Stimulated activated CD8-positive, alpha-beta memory T cell treated with anti-CD3 and anti-CD28 coated beads, Interleukin-12 subunit alpha, Interleukin-12 subunit beta, amount 100 ng/mL, for 1 hour (primary cell): ENCODE results near the gene ZC3H12C.
"Not testable (repeated sequence)": the region's sequence is repeated elsewhere in the genome, so short reads cannot be mapped to it uniquely, and the experiment has no call there.

ENCODE experiments used
- DNase-seq: peaks from one replicate; pipeline ENCODE4 v3.0.0-alpha.2; 2020; ENCODE audit warnings: low read depth

The ZC3H12C gene

DNA sequence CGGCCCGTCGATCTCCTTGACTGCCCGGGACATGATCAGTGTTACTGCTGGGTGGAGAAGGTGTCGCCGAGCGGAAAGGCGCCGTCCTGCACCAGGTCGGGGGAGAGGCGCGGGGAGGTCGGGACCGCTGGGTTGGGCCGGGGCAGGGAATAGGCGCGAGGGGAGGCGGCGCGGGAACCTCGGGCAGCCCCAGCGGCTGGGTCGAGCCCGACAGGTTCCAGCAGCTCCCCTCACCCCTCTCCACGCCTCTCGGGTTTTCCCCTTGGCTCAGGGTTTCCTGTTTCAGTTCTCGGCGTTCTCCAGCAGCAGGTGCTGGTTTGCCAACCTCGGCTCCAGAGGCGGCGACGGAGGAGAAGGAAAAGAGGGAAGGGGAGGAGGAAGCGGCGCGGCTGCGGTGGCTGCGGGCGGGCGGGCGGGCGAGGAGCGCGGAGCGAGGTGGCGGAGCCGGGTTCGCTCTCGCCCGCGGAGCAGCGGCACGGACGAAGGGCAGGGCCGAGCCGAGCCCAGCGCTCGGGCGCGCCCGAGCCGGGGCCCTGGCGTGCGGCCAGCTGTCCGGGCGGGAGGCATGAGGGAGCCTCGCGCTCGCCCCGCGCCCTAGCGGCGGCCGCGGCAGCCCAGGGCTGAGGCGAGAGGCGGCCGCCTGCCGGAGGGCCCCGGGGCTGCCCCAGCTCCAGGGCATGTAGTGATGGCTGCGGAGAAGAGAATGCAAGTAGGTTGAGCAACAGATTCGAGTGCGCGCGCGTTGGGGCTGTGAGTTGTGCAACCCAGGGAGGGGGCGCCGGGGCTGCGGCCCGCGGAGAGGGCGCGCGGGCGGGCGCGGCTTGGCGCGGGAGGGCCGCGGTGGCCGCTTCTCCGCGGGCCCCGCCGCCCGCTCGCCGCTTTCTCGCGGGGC, at the start of gene ZC3H12C:
ZC3H12C (plus strand) TSS at position 878 of the 892 bp plus-strand sequence. CDS start 20 bp downstream, outside the sequence.
- no peak for DNase-seq

DNA sequence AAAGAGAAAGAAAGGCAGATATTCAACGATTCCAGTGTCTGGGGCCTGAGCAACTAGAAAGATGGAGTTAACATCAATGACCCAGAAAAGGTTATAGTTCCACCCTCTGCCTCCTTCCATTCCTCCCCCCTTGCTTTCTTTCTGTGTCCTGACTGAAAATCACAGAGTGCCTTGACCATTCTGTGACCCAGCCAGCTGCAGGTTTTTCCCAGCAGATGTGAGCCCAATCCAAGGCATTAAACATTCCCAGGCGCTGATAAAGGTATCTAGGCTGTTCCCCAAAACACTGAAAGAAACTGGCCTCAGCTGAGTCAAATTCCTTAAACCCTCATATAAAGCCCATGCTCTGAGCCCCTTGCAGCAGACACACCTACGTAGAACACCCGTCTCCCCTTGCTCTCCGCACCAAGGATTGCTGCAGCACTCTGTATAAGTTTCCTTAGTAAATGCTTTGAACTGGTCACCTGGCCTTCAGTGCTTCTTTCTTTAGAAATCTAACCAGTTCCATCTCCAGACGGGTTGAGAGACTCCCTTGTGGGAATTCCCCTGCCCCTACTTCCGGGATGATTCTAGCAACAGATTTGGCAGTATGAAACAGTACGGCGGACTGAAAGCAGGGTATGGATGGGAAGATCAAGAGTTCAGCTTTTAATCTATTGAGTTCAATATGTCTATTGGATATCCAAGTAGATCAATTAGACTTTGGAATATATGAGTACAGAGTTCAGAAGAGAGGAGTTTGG, 48.8 kb upstream of the ZC3H12C start:
- no peak for DNase-seq

DNA sequence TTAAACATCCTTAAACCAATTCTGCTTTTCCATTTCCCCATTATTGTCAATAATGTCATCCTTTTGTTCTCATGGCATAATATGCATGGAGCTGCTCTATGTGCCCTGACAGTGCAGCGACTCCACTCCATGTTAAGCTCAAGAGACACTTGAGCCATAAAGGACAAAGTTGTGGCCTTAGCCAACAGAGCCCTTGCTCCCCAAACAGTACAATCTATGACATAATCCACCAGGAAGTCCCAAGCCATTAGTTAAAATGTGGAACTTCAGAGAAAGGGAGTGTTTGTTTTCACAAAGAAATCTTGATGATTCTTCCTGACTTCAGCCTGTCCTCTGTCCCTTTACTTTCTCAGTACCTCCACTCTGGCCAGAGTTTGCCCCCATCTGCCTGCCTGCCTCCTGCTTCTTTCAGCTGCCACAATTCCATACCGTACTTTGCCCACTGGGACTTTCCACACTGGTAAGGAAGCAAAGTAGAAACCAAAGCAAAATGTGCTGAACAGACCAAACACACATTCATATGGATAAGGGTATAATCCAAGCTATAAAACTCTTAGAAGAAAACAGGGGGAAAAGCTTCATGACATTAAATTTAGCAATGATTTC, 46.3 kb upstream of the ZC3H12C start:
- no peak for DNase-seq

DNA sequence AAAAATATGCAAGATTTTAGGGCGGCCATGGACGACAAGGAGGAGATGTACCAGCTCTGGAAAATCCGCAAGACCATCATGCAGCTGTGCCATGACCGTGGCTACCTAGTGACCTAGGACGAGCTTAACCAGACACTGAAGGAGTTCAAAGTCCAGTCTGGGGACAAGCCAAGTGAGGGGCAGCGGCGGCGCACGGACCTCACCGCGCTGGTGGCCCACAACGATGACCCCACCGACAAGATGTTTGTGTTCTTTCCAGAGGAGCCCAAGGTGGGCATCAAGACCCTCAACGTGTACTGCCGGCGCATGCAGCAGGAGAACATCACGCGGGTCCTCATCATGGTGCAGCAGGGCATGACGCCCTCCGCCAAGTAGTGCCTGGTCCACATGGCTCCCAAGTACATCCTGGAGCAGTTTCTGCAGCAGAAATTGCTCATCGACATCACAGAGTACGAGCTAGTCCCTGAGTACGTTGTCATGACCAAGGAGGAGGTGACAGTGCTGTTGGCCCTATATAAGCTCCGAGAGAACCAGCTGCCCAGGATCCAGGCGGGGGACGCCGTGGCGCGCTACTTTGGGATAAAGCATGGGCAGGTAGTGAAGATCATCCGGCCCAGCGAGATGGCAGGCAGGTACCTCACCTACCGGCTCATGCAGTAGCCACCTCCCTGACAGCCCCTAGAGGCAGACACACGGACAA, 43.5 kb upstream of the ZC3H12C start:
- no peak for DNase-seq

DNA sequence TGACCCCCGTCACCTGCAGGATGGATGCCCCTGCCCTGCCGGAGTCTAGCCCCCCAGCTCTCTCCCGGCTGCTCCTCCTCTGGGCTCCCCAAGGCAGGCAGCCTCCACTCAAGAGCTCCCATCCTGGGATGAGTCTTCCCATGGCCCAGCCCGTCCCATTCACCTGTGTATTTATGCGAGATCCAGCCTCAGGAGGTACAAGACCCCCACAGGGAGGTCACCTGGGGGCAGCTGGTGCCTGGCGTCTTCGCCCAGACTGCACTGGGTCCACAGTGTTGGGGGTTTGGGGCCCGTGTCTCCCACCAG, 43.0 kb upstream of the ZC3H12C start:
- DNase-seq = no peak

DNA sequence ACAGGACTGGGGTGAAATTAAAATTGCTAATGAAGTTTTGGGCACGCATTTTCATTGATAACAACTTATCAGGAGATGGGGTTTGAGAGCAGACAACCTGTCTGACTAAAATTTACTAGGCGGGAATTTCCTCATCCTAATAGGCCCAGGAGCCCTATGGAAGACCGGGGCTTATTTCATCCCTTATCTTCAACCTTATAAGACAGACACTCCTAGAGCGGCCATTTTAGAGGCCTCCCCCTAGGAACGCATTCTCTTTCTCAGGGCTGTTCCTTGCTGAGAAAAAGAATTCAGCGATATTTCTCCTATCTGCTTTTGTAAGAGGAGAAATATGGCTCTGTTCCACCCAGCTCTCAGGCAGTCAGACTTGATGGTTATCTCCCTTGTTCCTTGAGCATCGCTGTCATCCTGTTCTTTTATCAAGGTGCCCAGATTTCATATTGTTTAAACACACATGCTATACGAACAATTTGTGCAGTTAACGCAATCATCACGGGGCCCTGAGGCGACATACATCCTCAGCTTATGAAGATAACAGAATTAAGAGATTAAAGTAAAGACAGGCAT, 39.3 kb upstream of the ZC3H12C start:
- no peak for DNase-seq

DNA sequence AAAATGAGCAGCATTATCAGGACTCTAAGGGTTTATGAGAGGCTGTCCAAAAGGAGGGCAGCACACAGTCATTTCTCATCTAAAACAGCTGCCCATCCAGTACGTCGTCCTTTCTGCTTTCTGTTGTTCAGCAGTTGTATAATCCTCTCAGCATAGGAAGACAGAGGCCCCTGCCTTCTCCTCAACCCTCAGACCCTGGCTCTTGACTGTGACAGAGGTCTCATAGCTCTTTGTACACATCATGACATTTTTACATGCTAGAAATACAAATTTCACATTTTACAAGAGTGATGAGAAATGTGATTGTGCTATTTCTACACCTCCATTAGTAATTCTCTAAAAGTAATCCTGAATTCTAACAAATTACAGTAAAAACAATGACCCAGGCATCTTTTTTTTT, 36.2 kb upstream of the ZC3H12C start:
- DNase-seq = no peak

DNA sequence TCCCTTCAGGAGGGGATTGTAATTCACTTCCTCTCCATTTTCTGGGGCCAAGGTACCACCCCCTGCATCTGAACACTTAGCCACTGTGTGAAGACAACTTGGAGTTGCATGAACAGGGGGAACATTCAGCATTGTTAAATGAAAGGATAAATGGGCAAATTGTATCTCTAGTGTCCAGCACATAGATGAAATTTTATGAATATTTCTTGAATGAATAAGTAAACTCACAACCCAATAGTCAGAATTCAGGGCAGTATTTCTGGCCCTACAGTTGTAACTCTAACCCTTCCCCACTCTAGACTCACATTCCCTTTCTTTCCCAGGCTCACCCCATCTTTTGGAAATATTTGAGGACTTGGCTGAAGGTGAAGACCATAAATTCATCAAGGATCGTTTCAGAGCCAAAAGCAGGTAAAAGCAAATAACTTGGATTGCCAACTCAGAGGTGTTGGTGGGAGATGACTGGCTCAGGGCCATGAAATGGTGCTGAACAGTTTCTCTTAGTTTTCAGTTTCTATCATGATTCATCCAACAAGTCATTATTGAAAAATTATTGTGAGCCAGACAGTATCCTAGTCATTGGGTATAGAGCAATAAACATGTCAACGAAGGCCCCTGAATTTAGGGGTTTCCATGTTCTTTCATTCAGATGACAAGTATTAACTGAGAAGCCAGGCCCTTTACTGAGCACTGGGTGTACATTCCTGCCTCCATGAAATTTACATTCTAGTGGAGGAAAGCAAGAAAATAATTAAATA, 33.3 kb upstream of the ZC3H12C start:
- no peak for DNase-seq

DNA sequence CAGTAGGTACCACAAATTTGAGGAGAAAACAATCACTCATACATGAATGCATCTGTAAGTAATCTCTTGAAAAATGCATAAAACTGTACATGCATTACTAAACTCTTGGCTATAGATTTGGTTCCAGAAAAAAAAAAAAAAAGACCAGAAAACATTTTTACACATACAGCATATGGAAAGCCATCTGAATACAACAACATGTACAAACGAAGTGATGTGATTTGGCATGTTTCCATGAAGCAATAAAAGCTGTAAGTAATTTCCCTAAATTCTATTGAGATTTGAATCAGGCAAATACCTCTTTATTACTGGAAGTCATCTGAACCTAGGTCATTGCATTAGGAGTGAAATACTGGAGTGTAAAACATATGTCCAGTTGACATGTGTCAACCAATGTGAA, 31.9 kb upstream of the ZC3H12C start:
- no peak for DNase-seq

DNA sequence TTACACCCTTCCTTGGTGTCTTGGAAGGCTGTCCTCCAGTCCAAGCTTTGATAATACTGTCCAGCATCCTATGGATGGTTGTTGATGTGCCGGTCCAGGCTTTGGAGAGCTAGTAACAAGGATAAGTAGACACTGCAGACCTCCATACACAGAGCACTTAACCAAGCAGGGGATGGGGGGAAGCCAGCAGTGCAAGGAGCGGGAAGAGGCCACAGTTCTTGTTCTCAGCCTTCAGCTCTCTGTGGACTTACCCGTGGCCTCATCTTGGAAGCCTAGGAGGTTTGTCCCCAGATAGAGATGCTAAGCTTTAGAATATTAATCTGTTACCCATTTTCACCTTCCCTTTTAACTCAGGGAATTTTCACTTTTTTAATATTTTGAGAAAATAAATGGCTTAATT, 30.9 kb upstream of the ZC3H12C start:
- no peak for DNase-seq

DNA sequence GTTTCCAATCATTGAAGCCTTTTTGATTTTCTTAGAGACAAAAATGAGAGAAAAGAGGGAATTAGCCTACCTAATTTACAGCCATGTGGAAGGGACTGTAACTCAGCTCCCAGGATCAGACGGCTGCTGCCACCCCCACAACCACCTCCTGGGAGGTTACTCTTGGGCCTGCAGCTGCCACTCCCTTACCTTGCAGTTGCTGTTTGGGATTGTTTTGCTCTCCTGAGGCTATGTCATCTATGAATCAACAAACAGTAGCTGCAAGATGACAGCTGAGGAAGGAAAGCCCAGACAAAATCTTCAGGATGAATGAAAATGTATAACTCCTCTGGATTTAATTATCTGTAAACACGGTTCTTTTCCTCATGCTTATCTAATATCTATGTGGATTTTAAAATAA, 28.0 kb upstream of the ZC3H12C start:
- no peak for DNase-seq

DNA sequence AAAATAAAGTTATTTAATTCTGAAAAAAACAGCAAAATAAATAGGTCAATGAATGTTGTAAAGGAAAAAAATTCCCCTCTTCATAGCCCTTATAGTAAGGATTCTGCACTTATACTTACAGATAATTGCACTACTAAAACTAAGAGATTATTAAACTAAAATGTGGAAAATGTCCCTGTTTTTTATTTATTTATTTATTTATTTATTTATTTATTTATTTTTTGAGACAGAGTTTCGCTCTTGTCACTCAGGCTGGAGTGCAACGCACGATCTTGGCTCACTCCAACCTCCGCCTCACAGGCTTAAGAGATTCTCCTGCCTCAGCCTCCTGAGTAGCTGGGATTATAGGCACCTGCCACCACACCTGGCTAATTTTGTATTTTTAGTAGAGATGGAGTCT, 25.2 kb upstream of the ZC3H12C start:
- DNase-seq = not testable (repeated sequence)

DNA sequence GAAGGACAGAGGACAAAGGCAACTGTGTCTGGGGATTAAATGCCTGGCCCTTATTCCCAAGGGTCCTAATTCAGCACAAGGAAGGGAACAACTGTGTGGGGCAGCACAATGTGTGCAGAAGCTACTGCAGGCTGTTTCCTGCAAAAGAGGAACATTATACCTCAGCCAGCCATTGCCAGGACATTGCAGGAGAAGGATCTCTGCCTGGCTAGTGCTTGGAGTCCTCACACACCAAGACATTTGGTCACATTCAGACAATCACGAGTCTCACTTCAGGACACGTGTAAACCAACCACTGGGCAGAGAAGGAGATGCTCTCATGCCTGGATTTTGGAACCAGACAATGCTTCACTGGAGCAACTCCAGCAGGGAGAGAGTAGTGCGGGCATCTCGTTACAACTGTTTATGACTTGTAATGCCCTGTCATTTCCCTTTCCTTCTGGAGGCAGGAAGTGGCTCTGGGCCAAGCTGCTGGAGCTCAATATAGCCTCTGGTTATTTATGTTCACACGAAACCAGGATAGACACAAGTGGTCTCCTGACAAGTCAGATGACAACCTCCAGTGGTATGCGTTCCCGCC, 23.9 kb upstream of the ZC3H12C start:
- no peak for DNase-seq

DNA sequence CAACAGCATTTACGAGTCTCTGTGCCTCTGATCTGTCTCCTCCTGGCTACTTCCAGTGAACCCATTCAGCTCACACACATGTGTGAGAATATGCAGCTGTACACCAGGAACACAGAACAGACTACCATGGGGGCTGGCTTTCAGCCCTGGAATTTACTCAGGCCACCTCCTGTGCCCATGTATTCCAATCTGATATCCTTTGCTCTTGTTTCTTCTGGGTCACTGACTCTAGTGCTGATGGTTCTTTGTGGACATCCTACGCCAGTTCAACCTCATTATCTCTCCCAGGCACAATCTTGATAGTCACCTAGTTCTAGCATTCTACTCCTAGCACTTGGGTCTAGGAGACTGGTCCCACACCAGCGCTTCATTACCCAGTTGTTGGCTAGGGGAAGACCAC, 23.0 kb upstream of the ZC3H12C start:
- DNase-seq = no peak

DNA sequence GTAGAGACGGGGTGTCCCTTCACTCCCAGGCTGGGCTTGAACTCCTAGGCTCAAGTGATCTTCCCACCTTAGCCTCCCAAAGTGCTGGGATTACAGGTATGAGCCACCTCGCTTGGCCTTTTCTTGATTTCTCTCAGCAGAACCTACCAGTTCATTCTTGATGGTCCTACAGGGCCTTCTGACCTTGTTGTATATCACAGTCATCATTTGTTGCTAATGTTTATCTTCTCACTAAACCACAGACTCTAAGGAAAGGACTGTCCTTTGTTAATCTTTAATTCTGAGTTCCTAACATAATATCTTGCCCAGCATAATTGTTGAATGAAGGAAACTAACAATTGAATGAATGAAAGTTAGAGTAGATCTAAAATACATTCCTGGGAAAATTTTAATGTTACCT, 22.0 kb upstream of the ZC3H12C start:
- DNase-seq = no peak

DNA sequence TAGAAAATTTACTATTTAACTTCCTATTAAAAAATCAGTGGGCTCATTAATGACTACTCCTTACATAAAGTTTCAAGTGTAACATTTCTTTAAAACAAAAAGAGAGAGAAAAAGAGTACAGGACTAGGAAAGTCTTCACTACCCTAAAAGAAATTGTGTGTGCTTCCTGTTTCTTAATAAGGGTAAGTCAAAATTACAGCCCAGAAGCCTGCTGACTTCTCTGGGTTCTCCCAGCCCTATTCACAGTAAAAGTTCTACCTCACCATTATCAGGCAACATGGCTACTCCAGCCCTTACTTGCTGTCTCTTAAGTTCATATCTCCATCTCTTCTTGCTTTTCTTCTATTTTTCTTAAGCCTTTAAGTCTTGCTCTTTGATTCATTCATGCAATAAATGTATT, 20.3 kb upstream of the ZC3H12C start:
- DNase-seq = no peak

DNA sequence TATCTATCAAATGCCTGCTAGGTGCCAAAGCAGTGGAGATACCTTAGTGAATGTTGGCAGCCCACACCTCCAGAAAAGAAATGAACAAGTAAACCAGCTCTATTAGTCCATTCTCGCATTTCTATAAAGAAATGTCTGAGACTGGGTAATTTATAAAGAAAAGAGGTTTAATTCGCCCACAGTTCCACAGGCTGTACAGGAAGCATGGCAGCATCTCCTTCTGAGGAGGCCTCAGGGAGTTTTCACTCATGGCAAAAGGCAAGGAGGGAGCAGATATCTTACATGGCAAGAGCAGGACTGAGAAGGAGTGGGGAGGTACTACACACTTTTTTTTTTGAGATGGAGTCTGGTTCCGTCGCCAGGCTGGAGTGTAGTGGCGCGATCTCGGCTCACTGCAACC, 18.7 kb upstream of the ZC3H12C start:
- DNase-seq = no peak

DNA sequence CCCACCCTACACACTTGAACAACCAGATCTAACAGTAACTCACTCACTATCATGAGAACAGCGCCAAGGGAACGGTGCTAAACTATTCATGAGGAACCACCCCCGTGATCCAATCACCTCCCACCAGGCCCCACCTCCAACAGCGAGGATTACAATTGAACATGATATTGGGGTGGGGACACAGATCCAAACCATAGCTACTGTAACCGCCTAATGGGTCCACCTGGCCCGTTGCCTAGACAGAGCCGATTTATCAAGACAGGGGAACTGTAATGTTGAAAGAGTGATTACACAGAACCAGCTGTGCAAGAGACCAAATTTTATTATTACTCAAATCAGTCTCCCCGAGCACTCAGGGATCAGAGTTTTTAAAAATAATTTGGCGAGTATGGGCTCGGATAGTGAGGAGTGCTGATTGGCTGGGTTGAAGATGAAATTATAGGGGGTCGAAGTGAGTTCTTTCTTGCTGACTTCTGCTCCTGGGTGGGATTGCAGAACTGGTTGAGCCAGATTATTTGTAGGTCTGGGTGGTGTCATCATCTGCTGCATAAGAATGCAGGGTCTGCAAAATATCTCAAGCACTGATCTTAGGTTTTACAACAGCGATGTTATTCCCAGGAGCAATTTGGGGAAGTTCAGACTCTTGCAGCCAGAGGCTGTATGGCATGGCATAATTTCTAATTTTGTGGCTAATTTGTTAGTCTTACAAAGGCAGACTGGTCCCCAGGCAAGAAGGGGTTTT, 17.9 kb upstream of the ZC3H12C start:
- DNase-seq = no peak

DNA sequence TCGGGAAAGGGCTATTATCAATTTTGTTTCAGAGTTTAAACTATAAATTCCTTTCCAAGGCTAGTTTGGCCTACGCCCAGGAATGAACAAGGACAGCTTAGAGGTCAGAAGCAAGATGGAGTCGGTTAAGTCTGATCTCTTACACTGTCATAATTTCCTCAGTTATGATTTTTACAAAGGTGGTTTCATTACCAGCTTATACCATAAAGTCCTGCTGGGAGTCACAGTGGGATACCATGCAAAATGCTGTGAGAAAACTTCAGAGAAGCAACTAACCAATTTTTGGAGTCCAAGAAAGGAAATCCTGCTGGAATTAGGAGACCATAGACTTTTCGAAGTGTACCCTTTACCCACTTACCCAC, 17.4 kb upstream of the ZC3H12C start:
- no peak for DNase-seq

DNA sequence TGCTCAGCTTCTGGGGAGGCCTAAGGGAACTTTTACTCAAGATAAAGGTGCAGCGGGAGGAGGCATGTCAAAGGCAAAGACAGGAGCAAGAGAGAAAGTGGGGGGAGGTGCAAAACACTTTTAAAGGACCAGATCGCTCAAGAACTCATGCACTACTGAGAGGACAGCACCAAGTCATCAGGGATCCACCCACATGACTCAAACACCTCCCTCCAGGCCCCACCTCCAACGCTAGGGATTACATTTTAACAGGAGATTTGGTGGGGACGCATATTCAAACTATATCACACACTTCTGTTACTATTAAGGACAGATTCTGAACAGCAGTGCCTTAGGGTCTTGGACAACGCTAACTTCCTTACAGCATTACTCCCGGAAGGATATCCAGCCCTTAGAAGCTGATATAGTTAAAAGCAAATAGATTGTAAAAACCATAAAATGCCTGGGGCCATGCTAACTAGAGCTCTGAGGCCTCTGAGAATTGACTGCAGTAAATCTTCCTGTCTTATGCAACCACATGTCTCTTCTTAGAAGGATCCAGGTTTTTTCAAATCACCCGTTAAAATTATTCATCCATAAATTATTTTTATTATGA, 16.7 kb upstream of the ZC3H12C start:
- no peak for DNase-seq
